K562 (cell line): ENCODE results near the gene PYGO2. TPM values are rescaled to one million over a fixed set of nuclear protein-coding genes. Genes with fewer than 3 reads are reported as not detected.
A peak's percentile ranks its signal among the peaks of the same experiment; 100 is the strongest.

ENCODE experiments used
- BCOR ChIP-seq: fragments of 450-650 bp; IDR thresholded peaks from 2 replicates; pipeline ENCODE4 v1.6.1; 2016
- BHLHE40 ChIP-seq: IDR thresholded peaks from 2 replicates; pipeline ENCODE4 v1.6.1; 2011; ENCODE audit warnings: low read length, improper control_type of control experiment
- CAMTA2 ChIP-seq: fragments of 250-450 bp; sonication (Bioruptor Pico); conservative IDR thresholded peaks from 2 replicates; pipeline ENCODE4 v1.5.1; 2022
- CBX3 ChIP-seq, 2 experiments: IDR thresholded peaks; 1 replicate in 1 of 2; 2 replicates in 1 of 2; pipeline ENCODE4 v1.6.1; 2012; ENCODE audit warnings: inconsistent platforms in 2 of 2, low read length in 2 of 2, borderline replicate concordance in 1 of 2, control low read depth in 1 of 2
- EHMT2 ChIP-seq: fragments of 450-650 bp; IDR thresholded peaks from 2 replicates; pipeline ENCODE4 v1.6.1; 2018; ENCODE audit warnings: antibody characterized with exemption
- EP400 ChIP-seq: fragments of 450-650 bp; IDR thresholded peaks from 2 replicates; pipeline ENCODE4 v1.6.1; 2017; ENCODE audit warnings: antibody characterized with exemption, mild to moderate bottlenecking, moderate library complexity
- FOXA3 ChIP-seq, 2 experiments: fragments of 450-650 bp in 1 of 2; sonication (generic) in 1 of 2; formaldehyde crosslinking; IDR thresholded peaks in 1 of 2; conservative IDR thresholded peaks in 1 of 2; 2 replicates each; pipeline versions ENCODE4 v1.4.0 to v1.8.0; 2020 to 2022; ENCODE audit warnings: mild to moderate bottlenecking in 2 of 2, missing genetic modification reagents in 1 of 2
- JUN ChIP-seq, 2 experiments: sonication (generic) in 1 of 2; formaldehyde crosslinking in 1 of 2; IDR thresholded peaks; 2 replicates each; pipeline versions ENCODE4 v1.6.1 to v1.8.0; 2012 to 2022; ENCODE audit warnings: borderline replicate concordance in 2 of 2, mild to moderate bottlenecking in 2 of 2, improper control_type of control experiment in 1 of 2, low read depth in 1 of 2, low read length in 1 of 2, missing genetic modification reagents in 1 of 2
- KDM5B ChIP-seq: fragments of 200-600 bp; sonication (generic); IDR thresholded peaks from 2 replicates; pipeline ENCODE4 v1.6.1; 2012; ENCODE audit warnings: low read depth, mild to moderate bottlenecking, moderate library complexity, low read length, control low read depth, inconsistent platforms; ENCODE audit not compliant: insufficient replicate concordance
- MAFF ChIP-seq: IDR thresholded peaks from 2 replicates; pipeline ENCODE4 v1.6.1; 2012; ENCODE audit warnings: low read length, improper control_type of control experiment
- MBD2 ChIP-seq: sonication (generic); IDR thresholded peaks from 2 replicates; pipeline ENCODE4 v1.6.1; 2016; ENCODE audit warnings: low read depth, borderline replicate concordance
- NBN ChIP-seq: fragments of 450-650 bp; IDR thresholded peaks from 2 replicates; pipeline ENCODE4 v1.6.1; 2016; ENCODE audit warnings: low read depth, mild to moderate bottlenecking
- PHB ChIP-seq: fragments of 250-450 bp; sonication (Bioruptor Pico); IDR thresholded peaks from 2 replicates; pipeline ENCODE4 v1.5.0; 2021
- POLR2A ChIP-seq: fragments of 450-650 bp; conservative IDR thresholded peaks from 2 replicates; pipeline ENCODE4 v1.6.1; 2016
- SMARCA5 ChIP-seq: fragments of 450-650 bp; IDR thresholded peaks from 2 replicates; pipeline ENCODE4 v1.6.1; 2016
- TAF7 ChIP-seq: fragments of 450-650 bp; IDR thresholded peaks from 2 replicates; pipeline ENCODE4 v1.6.1; 2016; ENCODE audit warnings: missing genetic modification characterization, missing compliant biosample characterization
- TGIF2 ChIP-seq: sonication (generic); formaldehyde crosslinking; IDR thresholded peaks from 2 replicates; pipeline ENCODE4 v1.8.1; 2022; ENCODE audit warnings: mild to moderate bottlenecking, missing genetic modification reagents, moderate library complexity
- ZBTB12 ChIP-seq: fragments of 250-450 bp; sonication (Bioruptor Pico); IDR thresholded peaks from 2 replicates; pipeline ENCODE4 v1.4.0; 2020
- ZBTB7A ChIP-seq: IDR thresholded peaks from 2 replicates; pipeline ENCODE4 v1.6.1; 2011; ENCODE audit warnings: low read depth, mild to moderate bottlenecking, low read length, moderate library complexity, borderline replicate concordance; ENCODE audit not compliant: control insufficient read depth
- ZC3H4 ChIP-seq: sonication (generic); formaldehyde crosslinking; IDR thresholded peaks from 2 replicates; pipeline ENCODE4 v1.9.0; 2021; ENCODE audit warnings: missing genetic modification reagents, borderline replicate concordance
- ZFP30 ChIP-seq: fragments of 250-450 bp; sonication (Bioruptor Pico); IDR thresholded peaks from 2 replicates; pipeline ENCODE4 v1.8.0; 2022; ENCODE audit warnings: moderate library complexity, mild to moderate bottlenecking, inconsistent platforms, borderline replicate concordance
- ZKSCAN8 ChIP-seq: fragments of 200-800 bp; sonication (Bioruptor generic); IDR thresholded peaks from 2 replicates; pipeline ENCODE4 v1.6.1; 2016; ENCODE audit warnings: missing genetic modification characterization, missing compliant biosample characterization
- ZNF140 ChIP-seq: fragments of 250-450 bp; sonication (Bioruptor Pico); IDR thresholded peaks from 2 replicates; pipeline ENCODE4 v1.8.0; 2021; ENCODE audit warnings: moderate library complexity, mild to moderate bottlenecking, inconsistent platforms
- ZNF184 ChIP-seq: sonication (generic); formaldehyde crosslinking; IDR thresholded peaks from 2 replicates; pipeline ENCODE4 v1.5.0; 2020; ENCODE audit warnings: missing genetic modification reagents
- ZNF282 ChIP-seq: sonication (generic); formaldehyde crosslinking; IDR thresholded peaks from 2 replicates; pipeline ENCODE4 v1.8.1; 2023; ENCODE audit warnings: missing genetic modification reagents
- ZNF41 ChIP-seq: fragments of 250-450 bp; sonication (Bioruptor Pico); conservative IDR thresholded peaks from 2 replicates; pipeline ENCODE4 v1.4.0; 2020; ENCODE audit warnings: mild to moderate bottlenecking
- ZNF551 ChIP-seq: fragments of 250-450 bp; sonication (Bioruptor Pico); IDR thresholded peaks from 2 replicates; pipeline ENCODE4 v1.5.0; 2021; ENCODE audit warnings: mild to moderate bottlenecking, moderate library complexity
- polyA plus RNA-seq, 8 experiments: library from polyadenylated mRNA; depleted of rRNA in 4 of 8; stranded (reverse) in 5 of 8; unstranded in 3 of 8; fragments of >200 nt; fragmentation: Nextera tagmentation in 2 of 8; fragmentation: Illumina TruSeq in 1 of 8; extraction: Ambion mirVana in 2 of 8; extraction: Trizol in 1 of 8; gene quantifications; 2 replicates each; pipeline versions ENCODE4 v1.2.1 to v1.2.3, GENCODE V29; 2011 to 2014; ENCODE audit warnings: inconsistent platforms in 1 of 8, missing spikeins in 1 of 8
- total RNA-seq, 7 experiments: library from RNA; depleted of rRNA in 6 of 7; stranded (reverse); fragments of >200 nt in 6 of 7; fragmentation: Illumina TruSeq in 2 of 7; extraction: Trizol in 2 of 7; gene quantifications; 2 replicates each; pipeline versions ENCODE4 v1.2.1 to v1.2.3, GENCODE V29; 2011 to 2021; ENCODE audit warnings: low replicate concordance in 1 of 7
- TF ChIP-seq, protein P1 (sequence below): fragments of 450-650 bp; IDR thresholded peaks from 2 replicates; pipeline ENCODE4 v1.6.1; 2014; ENCODE audit warnings: low read depth, mild to moderate bottlenecking, moderate library complexity, borderline replicate concordance

PYGO2 gene
- total and polyA plus RNA-seq, 9 of the 15 experiments (the other 6 are each of a cell fraction or from before 2014, with no cell fraction given), result 8.3 to 36.2 (median 18.2) TPM

- TF ChIP-seq BHLHE40 (no peak), POLR2A (peak; percentile 27; the same call in 1 of the 2 replicates), MAFF (no peak), EHMT2 (no peak), ZNF140 (no peak), JUN (IDR thresholded peaks at IDR 0.05; ENCODE audit: borderline replicate concordance, low read depth, low read length) (no peak), JUN (CRISPR knock-in tag; IDR thresholded peaks at IDR 0.05; ENCODE audit: borderline replicate concordance) (no peak), TGIF2 (no peak), ZNF551 (CRISPR knock-in tag) (no peak), BCOR (no peak), ZNF41 (CRISPR knock-in tag) (no peak), ZNF184 (CRISPR knock-in tag) (no peak), ZBTB7A (peak; percentile 86), ZC3H4 (CRISPR knock-in tag) (0 out of 2 replicates have a peak, but pooled peaks have one; percentile 68), FOXA3 (CRISPR knock-in tag; conservative IDR thresholded peaks at IDR 0.05 in 1 of 2, IDR thresholded peaks at IDR 0.05 in 1 of 2) (no peak), ZNF282 (CRISPR knock-in tag) (no peak), SMARCA5 (no peak), ZBTB12 (no peak), ZKSCAN8 (no peak), PHB (CRISPR knock-in tag) (no peak), KDM5B (peak; percentile 63), CBX3 (IDR thresholded peaks at IDR 0.05; ENCODE audit: borderline replicate concordance in 1 of 2, low read length in 2 of 2) (no peak), EP400 (no peak), NBN (no peak), ZFP30 (no peak), MBD2 (no peak; the same call in 1 of the 2 replicates), CAMTA2 (CRISPR knock-in tag) (no peak), TAF7 (tag) (no peak)
- TF ChIP-seq, protein P1, sequence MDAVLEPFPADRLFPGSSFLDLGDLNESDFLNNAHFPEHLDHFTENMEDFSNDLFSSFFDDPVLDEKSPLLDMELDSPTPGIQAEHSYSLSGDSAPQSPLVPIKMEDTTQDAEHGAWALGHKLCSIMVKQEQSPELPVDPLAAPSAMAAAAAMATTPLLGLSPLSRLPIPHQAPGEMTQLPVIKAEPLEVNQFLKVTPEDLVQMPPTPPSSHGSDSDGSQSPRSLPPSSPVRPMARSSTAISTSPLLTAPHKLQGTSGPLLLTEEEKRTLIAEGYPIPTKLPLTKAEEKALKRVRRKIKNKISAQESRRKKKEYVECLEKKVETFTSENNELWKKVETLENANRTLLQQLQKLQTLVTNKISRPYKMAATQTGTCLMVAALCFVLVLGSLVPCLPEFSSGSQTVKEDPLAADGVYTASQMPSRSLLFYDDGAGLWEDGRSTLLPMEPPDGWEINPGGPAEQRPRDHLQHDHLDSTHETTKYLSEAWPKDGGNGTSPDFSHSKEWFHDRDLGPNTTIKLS, result no peak
Measured at GRCh38 chr1:155003227-155003765, 41.7 kb upstream of the PYGO2 start (continued).
